Activated T-helper 17 cell treated with anti-CD3 and anti-CD28 coated beads, Interleukin-2, amount 50 U/mL, for 72 hours (primary cell): Measurements from ENCODE around the gene DNMT3L. TPM values are rescaled to one million over a fixed set of nuclear protein-coding genes. Genes with fewer than 3 reads are reported as not detected.

Source experiments
- ATAC-seq: fragments of 150-1000 bp; cut with Tn5 transposase; replicated peaks from 2 replicates; pipeline ENCODE4 v1.10.0; 2021; ENCODE audit warnings: mild to moderate bottlenecking, moderate library complexity
- H3K27ac Mint-ChIP-seq: one replicate; pipeline ENCODE4 v1.8.0; 2022; ENCODE audit warnings: mixed read lengths
- H3K27me3 Mint-ChIP-seq: one replicate; pipeline ENCODE4 v1.8.0; 2022; ENCODE audit warnings: mixed read lengths
- H3K36me3 Mint-ChIP-seq: one replicate; pipeline ENCODE4 v1.8.0; 2022; ENCODE audit warnings: low read depth, mild to moderate bottlenecking, mixed read lengths
- H3K4me1 Mint-ChIP-seq: one replicate; pipeline ENCODE4 v1.8.0; 2022; ENCODE audit warnings: mixed read lengths
- H3K4me3 Mint-ChIP-seq: one replicate; pipeline ENCODE4 v1.8.0; 2022; ENCODE audit warnings: mild to moderate bottlenecking, mixed read lengths
- H3K9me3 Mint-ChIP-seq: one replicate; pipeline ENCODE4 v1.8.0; 2022; ENCODE audit warnings: mixed read lengths
- total RNA-seq, 2 donors: library from RNA; stranded (reverse); gene quantifications; one replicate each; pipeline ENCODE4 v1.2.3, GENCODE V29; 2022

DNMT3L gene
- total RNA-seq, 2 donors from 2014 or later = not detected

DNA sequence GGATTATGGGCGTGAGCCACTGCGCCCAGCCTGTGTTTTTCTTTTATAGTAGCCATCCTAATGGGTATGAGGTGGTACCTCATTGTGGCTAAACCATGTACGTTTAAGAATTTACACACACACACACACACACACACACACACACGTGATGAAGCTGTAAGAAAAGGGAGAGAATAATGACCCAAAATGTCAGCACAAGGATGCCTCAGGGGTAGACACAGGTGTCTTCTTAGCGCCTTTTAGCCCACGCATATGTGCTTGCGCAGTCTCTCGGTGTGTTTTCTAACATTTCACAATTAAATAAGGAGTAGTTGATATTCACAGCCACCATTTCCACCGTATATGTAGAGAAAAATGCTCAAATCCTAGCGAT lies 37.4 kb upstream of the DNMT3L start:
- Mint-ChIP-seq H3K4me1 (peaks cover 9% of the 10 kb centered on the region), H3K9me3 (no peaks in the 10 kb centered on the region)

GRCh38 chr21:44298301-44298700 lies 36.6 kb upstream of the DNMT3L start:
- Mint-ChIP-seq H3K4me1 (peaks cover 6% of the 10 kb centered on the region), H3K27me3 (no peaks in the 10 kb centered on the region), H3K36me3 (peaks cover 22% of the 10 kb centered on the region), H3K9me3 (no peaks in the 10 kb centered on the region), H3K4me3 (peak overlapping the region; percentile 87), H3K27ac (peak overlapping the region; percentile 86)
- no peak for ATAC-seq

More for the DNA sequence above, 37.4 kb upstream of the DNMT3L start:
- no peaks in the 10 kb centered on the region for H3K27me3 Mint-ChIP-seq
- H3K27ac Mint-ChIP-seq = peak overlapping the region; percentile 86
- H3K4me3 Mint-ChIP-seq = peak overlapping the region; percentile 87
- peaks cover 27% of the 10 kb centered on the region for H3K36me3 Mint-ChIP-seq
- no peak for ATAC-seq

DNA sequence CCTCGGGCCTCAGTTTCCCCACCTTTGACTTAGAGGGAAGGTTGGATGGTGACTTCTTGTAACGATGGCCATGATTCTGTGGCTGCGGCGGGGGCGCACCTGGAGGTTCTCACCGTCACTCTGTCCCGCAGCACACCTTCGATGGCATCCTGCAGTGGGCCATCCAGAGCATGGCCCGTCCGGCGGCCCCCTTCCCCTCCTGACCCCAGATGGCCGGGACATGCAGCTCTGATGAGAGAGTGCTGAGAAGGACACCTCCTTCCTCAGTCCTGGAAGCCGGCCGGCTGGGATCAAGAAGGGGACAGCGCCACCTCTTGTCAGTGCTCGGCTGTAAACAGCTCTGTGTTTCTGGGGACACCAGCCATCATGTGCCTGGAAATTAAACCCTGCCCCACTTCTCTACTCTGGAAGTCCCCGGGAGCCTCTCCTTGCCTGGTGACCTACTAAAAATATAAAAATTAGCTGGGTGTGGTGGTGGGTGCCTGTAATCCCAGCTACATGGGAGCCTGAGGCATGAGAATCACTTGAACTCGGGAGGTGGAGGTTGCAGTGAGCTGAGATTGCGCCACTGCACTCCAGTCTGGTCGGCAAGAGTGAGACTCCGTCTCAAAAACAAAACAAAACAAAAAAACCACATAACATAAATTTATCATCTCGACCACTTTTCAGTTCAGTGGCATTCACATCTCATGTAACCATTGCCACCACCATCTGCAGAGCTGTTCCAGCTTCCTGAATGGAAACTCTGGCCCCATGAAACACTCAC lies 36.0 kb upstream of the DNMT3L start:
- peak; percentile 57 for ATAC-seq
- peaks cover 20% of the 10 kb centered on the region for H3K36me3 Mint-ChIP-seq
- peak overlapping the region; percentile 86 for H3K27ac Mint-ChIP-seq
- H3K4me3 Mint-ChIP-seq = peak overlapping the region; percentile 87
- no peaks in the 10 kb centered on the region for H3K9me3 Mint-ChIP-seq
- H3K4me1 Mint-ChIP-seq = peaks cover 5% of the 10 kb centered on the region
- H3K27me3 Mint-ChIP-seq = no peaks in the 10 kb centered on the region

DNA sequence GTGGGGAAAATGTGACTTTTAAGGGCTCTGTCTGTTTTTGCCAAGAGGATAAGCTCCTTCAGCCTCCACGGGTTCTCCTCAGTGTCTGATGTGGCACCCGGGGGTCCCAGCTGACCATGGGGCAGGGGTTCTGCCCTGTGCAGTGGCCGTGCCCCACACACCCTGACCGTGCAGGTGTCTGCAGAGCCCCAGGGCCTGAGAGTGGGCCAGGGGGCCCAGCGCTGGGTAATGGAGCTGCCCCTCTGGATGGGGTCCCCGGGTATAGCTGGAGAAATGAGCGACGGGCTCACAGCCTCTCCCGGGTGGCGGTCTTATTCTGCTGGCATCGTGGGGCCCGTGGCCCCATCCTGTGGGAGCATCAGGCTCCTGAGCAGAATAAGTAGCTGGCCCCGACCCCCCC lies 35.2 kb upstream of the DNMT3L start:
- Mint-ChIP-seq H3K27ac (no peak overlapping the region), H3K9me3 (no peaks in the 10 kb centered on the region), H3K27me3 (no peaks in the 10 kb centered on the region), H3K4me1 (peaks cover 5% of the 10 kb centered on the region), H3K36me3 (peaks cover 13% of the 10 kb centered on the region), H3K4me3 (no peak overlapping the region)
- no peak for ATAC-seq

GRCh38 chr21:44296103-44296519 lies 34.4 kb upstream of the DNMT3L start:
- Mint-ChIP-seq H3K27me3 (no peaks in the 10 kb centered on the region), H3K4me1 (peaks cover 5% of the 10 kb centered on the region), H3K36me3 (peaks cover 6% of the 10 kb centered on the region), H3K9me3 (no peaks in the 10 kb centered on the region), H3K4me3 (no peak overlapping the region), H3K27ac (no peak overlapping the region)
- ATAC-seq = no peak

GRCh38 chr21:44295646-44296045 lies 33.9 kb upstream of the DNMT3L start:
- ATAC-seq = no peak
- H3K4me1 Mint-ChIP-seq = peaks cover 5% of the 10 kb centered on the region
- no peaks in the 10 kb centered on the region for H3K27me3 Mint-ChIP-seq
- peaks cover 1% of the 10 kb centered on the region for H3K36me3 Mint-ChIP-seq
- H3K4me3 Mint-ChIP-seq = no peak overlapping the region
- no peak overlapping the region for H3K27ac Mint-ChIP-seq
- H3K9me3 Mint-ChIP-seq = no peaks in the 10 kb centered on the region

DNA sequence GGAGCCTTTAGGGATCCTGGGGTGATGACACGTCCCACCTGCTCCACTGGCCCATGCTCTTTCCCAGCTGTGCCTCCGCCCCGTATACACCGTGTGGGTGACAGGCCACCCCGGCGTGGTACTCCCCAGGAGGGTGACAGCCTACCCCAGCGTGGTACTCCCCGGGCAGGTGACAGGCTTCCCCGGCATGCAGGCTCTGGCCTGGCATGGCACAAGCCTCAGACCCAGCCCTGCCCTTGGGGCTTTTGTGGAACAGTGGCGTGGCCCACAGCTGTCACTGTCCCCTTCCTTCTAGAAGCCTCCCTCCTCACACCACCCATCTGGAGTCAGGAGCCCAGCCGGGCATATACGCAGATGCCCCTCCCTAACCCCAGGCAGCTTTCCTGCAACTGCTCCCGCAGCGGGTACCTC lies 33.5 kb upstream of the DNMT3L start:
- ATAC-seq = no peak
- Mint-ChIP-seq H3K36me3 (no peaks in the 10 kb centered on the region), H3K27ac (no peak overlapping the region), H3K4me3 (no peak overlapping the region), H3K27me3 (no peaks in the 10 kb centered on the region), H3K4me1 (peaks cover 5% of the 10 kb centered on the region), H3K9me3 (no peaks in the 10 kb centered on the region)

DNA sequence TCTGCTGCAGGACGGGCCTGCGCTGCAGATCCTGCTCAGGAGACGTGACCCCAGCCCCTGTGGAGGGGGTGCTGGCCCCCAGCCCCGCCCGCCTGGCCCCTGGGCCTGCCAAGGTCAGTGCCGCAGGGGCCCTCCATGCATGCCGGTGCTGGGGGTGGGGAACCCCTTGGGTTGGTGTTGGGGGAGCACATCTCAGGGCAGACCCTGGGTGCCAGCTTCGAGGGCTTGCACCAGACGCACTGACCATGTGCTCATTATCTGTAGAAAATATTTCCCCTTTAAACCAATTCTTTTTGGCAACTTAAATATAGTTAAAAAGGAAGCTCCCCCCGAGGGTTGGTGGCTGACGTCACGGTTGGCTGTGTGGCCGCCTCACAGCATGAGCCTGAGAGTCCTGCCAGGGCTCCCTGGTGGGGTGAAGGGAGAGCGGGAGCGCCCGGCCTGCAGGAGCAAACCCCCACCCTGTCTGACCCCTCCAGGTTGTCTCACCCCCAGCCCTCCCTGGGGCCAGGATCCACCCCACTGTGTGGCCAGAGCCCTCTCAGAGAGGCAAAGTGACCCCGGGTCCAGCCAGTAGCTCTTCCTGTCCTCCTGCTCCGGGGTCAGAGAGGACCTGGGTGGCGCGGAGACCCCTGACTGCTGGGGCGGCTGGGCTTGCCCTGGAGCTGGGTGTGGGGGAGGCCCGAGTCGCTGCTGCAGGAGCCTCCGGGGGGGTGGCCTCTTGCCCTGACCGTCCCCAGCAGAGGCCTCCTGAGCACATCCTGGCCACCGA lies 32.9 kb upstream of the DNMT3L start:
- H3K27me3 Mint-ChIP-seq = no peaks in the 10 kb centered on the region
- ATAC-seq = no peak
- H3K4me1 Mint-ChIP-seq = peaks cover 5% of the 10 kb centered on the region
- no peaks in the 10 kb centered on the region for H3K36me3 Mint-ChIP-seq
- no peak overlapping the region for H3K4me3 Mint-ChIP-seq
- no peak overlapping the region for H3K27ac Mint-ChIP-seq
- no peaks in the 10 kb centered on the region for H3K9me3 Mint-ChIP-seq

DNA sequence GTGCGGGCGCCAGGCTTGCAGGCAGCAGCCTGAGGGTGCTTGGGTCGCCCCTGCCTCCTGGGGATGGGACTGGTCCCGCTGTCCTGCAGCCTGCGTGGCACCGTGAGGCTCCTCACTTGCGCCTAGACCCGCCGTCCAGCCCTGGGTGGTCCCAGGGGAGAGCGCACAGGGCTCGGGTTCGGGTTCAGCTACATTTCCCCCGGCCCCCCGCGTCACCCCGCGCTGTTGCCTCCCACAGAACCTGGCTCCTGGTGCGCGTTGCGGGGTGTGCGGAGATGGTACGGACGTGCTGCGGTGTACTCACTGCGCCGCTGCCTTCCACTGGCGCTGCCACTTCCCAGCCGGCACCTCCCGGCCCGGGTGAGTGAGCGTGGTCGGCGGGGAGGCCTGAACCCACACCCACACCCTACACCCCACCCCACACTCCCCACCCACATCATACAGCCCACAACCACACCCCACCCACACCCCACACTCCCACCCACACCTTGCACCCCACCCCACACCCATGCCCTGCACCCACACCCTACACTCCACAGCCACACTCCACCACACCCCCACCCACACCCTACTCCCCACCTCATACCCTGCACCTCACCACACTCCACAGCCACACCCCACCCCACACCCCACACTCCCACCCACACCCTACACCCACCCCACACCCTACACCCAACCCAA lies 32.0 kb upstream of the DNMT3L start:
- Mint-ChIP-seq H3K4me3 (no peak overlapping the region), H3K36me3 (no peaks in the 10 kb centered on the region), H3K27me3 (no peaks in the 10 kb centered on the region), H3K27ac (no peak overlapping the region), H3K4me1 (peaks cover 5% of the 10 kb centered on the region), H3K9me3 (no peaks in the 10 kb centered on the region)
- ATAC-seq = no peak

- no peaks in the 10 kb centered on the region for H3K9me3 Mint-ChIP-seq
- no peak for ATAC-seq
- H3K4me3 Mint-ChIP-seq = no peak overlapping the region
- H3K4me1 Mint-ChIP-seq = peaks cover 3% of the 10 kb centered on the region
- no peak overlapping the region for H3K27ac Mint-ChIP-seq
- H3K36me3 Mint-ChIP-seq = no peaks in the 10 kb centered on the region
- no peaks in the 10 kb centered on the region for H3K27me3 Mint-ChIP-seq
These were observed 31.1 kb upstream of the DNMT3L start for GRCh38 chr21:44292812-44293195.

DNA sequence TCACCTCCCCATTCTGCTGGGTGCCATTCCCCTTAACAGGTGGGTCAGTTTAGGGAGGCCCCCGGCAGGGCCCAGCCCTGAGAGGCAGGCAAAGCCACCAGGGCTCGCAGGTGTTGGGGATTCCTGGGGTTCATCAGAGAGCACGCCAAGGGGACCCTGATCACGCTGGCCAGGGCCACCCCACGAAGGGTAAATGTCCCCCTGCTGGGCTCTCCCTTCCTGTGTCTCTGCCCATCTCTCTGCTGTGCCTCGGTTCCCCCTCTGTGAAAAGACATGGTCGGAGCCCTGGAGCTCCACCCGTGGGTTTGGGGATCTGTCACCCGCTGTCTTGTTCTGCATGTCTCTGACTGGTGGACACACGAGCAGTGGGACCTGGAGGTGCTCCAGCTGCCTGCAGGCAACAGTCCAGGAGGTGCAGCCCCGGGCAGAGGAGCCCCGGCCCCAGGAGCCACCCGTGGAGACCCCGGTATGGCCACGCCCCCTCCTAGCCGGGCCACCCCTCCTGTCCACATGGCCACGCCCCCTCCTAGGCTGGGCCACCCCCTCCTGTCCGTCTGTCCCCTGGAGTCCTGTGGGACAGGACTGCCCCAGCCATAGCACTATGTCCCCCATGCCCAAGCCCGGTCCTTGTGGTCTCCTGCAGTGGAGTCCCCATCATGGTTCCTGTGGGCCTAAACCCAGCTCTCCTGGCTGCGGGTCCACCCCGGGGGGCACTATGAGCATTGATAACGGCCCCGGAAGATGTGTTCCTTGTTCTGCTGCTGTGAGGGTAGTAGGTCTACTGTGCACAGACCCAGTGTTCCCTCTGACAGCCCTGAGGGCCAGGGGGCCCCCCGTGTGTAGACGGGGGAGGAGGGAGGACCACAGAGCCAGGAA lies 30.5 kb upstream of the DNMT3L start:
- ATAC-seq = no peak
- H3K27me3 Mint-ChIP-seq = no peaks in the 10 kb centered on the region
- peak overlapping the region; percentile 12 for H3K4me3 Mint-ChIP-seq
- H3K36me3 Mint-ChIP-seq = no peaks in the 10 kb centered on the region
- peaks cover 4% of the 10 kb centered on the region for H3K4me1 Mint-ChIP-seq
- no peaks in the 10 kb centered on the region for H3K9me3 Mint-ChIP-seq
- no peak overlapping the region for H3K27ac Mint-ChIP-seq

GRCh38 chr21:44291078-44291935 lies 29.6 kb upstream of the DNMT3L start:
- no peaks in the 10 kb centered on the region for H3K27me3 Mint-ChIP-seq
- peaks cover 4% of the 10 kb centered on the region for H3K4me1 Mint-ChIP-seq
- ATAC-seq = no peak
- H3K27ac Mint-ChIP-seq = no peak overlapping the region
- no peaks in the 10 kb centered on the region for H3K36me3 Mint-ChIP-seq
- no peak overlapping the region for H3K4me3 Mint-ChIP-seq
- H3K9me3 Mint-ChIP-seq = no peaks in the 10 kb centered on the region

DNA sequence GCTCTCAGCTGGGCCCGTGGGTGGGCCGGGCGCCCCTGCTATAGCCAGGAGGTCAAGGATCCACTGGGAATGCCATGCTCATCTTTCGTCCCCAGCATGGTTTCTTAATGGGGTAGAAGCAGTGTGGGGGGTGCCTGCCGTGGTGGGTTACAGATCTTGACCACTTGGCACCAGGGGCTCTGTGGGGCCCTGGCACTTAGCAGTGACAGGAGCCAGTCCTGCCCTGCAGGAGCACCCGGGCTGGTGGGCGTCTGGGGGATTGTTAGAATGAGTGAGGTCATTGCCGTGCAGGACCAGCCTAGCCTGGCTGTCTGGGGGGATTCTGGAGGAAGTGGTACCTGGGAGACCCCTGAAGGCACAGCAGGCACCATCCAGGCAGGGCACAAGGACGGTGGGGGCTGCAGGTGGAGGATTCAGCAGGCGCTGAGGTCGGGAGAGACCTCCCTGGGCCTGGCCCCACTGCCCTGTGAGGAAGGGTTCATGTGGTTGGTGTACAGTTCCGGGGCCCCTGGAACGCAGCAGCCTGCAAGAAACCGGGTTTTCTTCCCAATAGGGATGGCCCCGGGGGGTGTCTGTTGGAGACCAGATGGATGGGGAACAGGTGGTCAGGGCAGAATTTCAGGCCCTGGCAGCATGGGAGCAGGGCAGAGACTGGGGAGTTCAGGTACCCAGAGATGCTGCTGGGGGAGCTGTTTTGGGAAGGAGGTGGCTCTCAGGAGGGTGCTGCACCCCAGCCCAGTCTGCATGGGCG lies 28.8 kb upstream of the DNMT3L start:
- H3K27me3 Mint-ChIP-seq = no peaks in the 10 kb centered on the region
- no peak for ATAC-seq
- H3K4me3 Mint-ChIP-seq = no peak overlapping the region
- H3K4me1 Mint-ChIP-seq = peaks cover 4% of the 10 kb centered on the region
- no peaks in the 10 kb centered on the region for H3K36me3 Mint-ChIP-seq
- H3K9me3 Mint-ChIP-seq = no peaks in the 10 kb centered on the region
- H3K27ac Mint-ChIP-seq = no peak overlapping the region
